ENCODE results near the gene SMARCA1. TPM values are rescaled to one million over a fixed set of nuclear protein-coding genes. Genes with fewer than 3 reads are reported as not detected.
"Not testable (repeated sequence)": the region's sequence is repeated elsewhere in the genome, so short reads cannot be mapped to it uniquely, and the experiment has no call there.

Gene SMARCA1
- total RNA-seq, 1 donor from 2014 or later: 21.5 TPM

GRCh38 chrX:129561453-129561852 lies 38.2 kb upstream of the SMARCA1 start:
- no peak for TF ChIP-seq CTCF (IDR thresholded peaks at IDR 0.05)
- Histone ChIP-seq H3K36me3 (peaks cover 8 to 20% of the 10 kb centered on the region in 2 donors), H3K27ac (no peak overlapping the region), H3K4me3 (no peak overlapping the region), H3K27me3 (no peaks in the 10 kb centered on the region), H3K9me3 (no peaks in the 10 kb centered on the region), H3K4me1 (no peaks in the 10 kb centered on the region)
- intact Hi-C loops (cut with DNase I): no loop called here
- no peak for DNase-seq (ENCODE audit: low spot score in 2 of 2)

DNA sequence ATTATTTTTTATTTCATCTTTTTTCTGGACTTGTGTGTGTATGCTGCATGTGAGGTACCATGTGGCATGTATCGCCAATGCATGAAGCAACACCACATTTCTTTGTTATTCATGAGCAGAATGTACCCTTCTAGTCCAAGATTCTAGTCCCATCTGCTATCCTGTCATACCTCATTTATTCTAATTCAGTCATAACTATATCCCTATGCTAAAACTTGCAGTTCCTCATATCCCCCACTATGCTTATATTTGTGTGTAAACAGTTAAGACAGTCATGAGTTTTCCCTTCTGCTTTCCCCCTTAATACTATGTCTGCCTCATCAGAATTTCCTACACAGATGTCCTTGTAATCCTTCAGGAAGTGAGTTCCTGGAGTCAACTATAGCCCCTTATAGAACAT lies 36.5 kb upstream of the SMARCA1 start:
- intact Hi-C loops (cut with DNase I): no loop called here
- H3K4me3 ChIP-seq: no peak overlapping the region
- TF ChIP-seq CTCF (IDR thresholded peaks at IDR 0.05): no peak
- H3K4me1 ChIP-seq: no peaks in the 10 kb centered on the region
- no peak overlapping the region for H3K27ac ChIP-seq
- H3K9me3 ChIP-seq: no peaks in the 10 kb centered on the region
- no peak for DNase-seq (ENCODE audit: low spot score in 2 of 2)
- H3K36me3 ChIP-seq: peaks cover 8 to 20% of the 10 kb centered on the region in 2 donors
- no peaks in the 10 kb centered on the region for H3K27me3 ChIP-seq

DNA sequence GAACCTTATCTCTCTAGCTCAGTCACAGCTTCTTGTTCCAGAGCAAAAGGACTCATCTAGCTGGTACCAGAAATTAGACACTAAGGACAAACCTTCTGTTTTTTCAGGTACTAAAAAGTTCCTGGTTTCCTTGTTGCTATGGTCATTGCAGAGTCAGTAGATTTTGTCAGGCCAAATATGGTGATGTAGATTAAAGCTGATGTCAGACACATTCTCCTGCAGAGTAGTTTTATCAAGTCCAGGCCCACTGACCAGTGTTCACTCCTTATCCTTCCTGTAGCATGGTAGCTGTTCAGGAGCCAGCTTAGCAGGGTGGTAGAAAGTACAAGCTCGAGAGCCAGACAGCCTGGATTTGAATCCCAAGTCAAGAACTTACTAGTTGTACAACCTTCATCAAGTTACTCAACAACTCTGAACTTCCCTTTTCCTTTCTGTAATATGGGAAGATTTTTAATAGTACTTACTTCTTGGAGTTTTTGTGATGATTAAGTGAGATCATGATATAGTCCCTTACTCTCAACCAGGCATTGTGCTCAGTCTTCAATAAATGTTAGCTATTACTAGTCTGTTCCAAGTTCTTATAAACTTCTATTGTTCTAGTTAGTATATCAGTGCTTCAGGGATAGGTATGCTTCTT lies 34.7 kb upstream of the SMARCA1 start:
- H3K4me3 ChIP-seq: no peak overlapping the region
- H3K9me3 ChIP-seq: no peaks in the 10 kb centered on the region
- peaks cover 8 to 20% of the 10 kb centered on the region in 2 donors for H3K36me3 ChIP-seq
- H3K27me3 ChIP-seq: no peaks in the 10 kb centered on the region
- TF ChIP-seq CTCF (IDR thresholded peaks at IDR 0.05): no peak
- no peaks in the 10 kb centered on the region for H3K4me1 ChIP-seq
- intact Hi-C loops (cut with DNase I): no loop called here
- H3K27ac ChIP-seq: peak overlapping the region in 1 of 2 donors; percentile 18
- no peak for DNase-seq (ENCODE audit: low spot score in 2 of 2)

DNA sequence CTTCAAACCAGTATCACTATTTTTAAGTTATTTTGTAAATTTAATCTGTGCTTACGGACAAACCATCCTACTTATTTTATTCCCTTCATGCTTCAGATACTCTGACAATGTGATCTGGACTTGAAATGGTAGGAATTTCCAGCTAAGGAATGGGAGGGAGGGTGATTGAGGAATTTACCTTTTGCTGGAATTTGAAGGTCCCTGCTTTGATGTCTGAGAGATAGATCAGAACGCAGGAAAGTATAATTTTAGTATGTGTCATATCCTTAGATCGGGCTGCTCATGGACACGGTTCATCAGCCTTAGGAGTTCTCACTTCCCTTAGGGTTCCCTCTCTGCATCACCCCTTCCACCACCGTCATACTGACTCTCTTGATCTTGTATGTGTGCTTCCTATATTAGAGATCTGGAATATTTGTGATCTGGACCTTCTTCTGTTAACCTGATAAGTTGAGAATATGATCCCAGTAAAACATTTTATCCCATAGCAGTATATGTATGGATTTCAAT lies 33.6 kb upstream of the SMARCA1 start:
- Histone ChIP-seq H3K27ac (peak overlapping the region in 1 of 2 donors; percentile 18), H3K4me1 (no peaks in the 10 kb centered on the region), H3K27me3 (no peaks in the 10 kb centered on the region), H3K9me3 (no peaks in the 10 kb centered on the region), H3K36me3 (peaks cover 4 to 20% of the 10 kb centered on the region in 2 donors), H3K4me3 (no peak overlapping the region)
- DNase-seq (ENCODE audit: low spot score in 2 of 2): no peak
- TF ChIP-seq CTCF (IDR thresholded peaks at IDR 0.05): no peak
- intact Hi-C loops (cut with DNase I): no loop called here

GRCh38 chrX:129554816-129555215 lies 31.5 kb upstream of the SMARCA1 start:
- H3K4me3 ChIP-seq; intact Hi-C loops (cut with DNase I); DNase-seq (ENCODE audit: low spot score in 2 of 2); H3K9me3 ChIP-seq; H3K27me3 ChIP-seq; H3K27ac ChIP-seq; H3K36me3 ChIP-seq; H3K4me1 ChIP-seq: not testable (repeated sequence)

DNA sequence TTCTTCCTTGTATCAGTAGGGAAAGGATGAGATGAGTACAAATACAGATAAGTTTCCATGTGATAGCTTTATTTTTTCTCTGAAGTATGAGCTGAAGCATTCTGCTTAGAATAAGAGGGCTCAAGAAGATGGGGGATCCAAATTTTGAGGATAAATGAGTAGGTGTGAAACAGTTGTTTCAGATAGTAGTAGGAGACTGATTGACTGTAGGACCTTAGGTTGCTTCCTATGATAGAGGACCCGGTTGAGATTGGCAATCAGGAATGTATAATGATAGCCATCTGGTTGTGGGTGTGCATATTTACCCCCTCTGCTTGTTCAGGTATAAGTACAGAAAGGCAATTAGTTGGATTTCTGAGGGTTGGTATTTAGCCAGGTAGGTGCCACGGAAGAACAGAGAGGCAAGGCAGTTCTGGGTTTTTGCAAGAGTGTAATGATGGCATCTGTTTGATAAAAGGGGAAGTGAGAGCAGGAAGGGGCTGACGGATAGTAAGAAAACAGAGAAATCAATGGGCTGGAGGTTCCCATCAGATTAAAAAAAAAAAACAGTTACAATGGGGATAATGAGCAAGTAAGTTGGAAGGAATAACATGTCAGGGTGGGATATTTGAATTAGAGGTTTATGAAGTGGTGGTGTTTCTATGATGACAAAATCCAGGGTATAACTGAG lies 30.5 kb upstream of the SMARCA1 start:
- intact Hi-C loops (cut with DNase I): no loop called here
- H3K9me3 ChIP-seq: no peaks in the 10 kb centered on the region
- H3K4me1 ChIP-seq: no peaks in the 10 kb centered on the region
- no peak for TF ChIP-seq CTCF (IDR thresholded peaks at IDR 0.05)
- peaks cover 0 to 2% of the 10 kb centered on the region in 2 donors for H3K36me3 ChIP-seq
- no peak for DNase-seq (ENCODE audit: low spot score in 2 of 2)
- no peak overlapping the region for H3K4me3 ChIP-seq
- no peaks in the 10 kb centered on the region for H3K27me3 ChIP-seq
- H3K27ac ChIP-seq: no peak overlapping the region
